ENCODE results near the gene AMPH. TPM values are rescaled to one million over a fixed set of nuclear protein-coding genes. Genes with fewer than 3 reads are reported as not detected.

Gene AMPH
- total RNA-seq, 1 donor from 2014 or later: 0.25 TPM

GRCh38 chr7:38448054-38448453, 183.1 kb downstream of the AMPH start:
- DNase-seq (ENCODE audit: low read depth): no peak
- Histone ChIP-seq H3K36me3 (ENCODE audit: control insufficient read depth, insufficient read depth, low read length) (no peaks in the 10 kb centered on the region), H3K4me3 (ENCODE audit: low read depth, low read length) (no peak overlapping the region), H3K27me3 (ENCODE audit: control insufficient read depth, insufficient read depth, low read length) (no peaks in the 10 kb centered on the region)
- TF ChIP-seq, protein P1, sequence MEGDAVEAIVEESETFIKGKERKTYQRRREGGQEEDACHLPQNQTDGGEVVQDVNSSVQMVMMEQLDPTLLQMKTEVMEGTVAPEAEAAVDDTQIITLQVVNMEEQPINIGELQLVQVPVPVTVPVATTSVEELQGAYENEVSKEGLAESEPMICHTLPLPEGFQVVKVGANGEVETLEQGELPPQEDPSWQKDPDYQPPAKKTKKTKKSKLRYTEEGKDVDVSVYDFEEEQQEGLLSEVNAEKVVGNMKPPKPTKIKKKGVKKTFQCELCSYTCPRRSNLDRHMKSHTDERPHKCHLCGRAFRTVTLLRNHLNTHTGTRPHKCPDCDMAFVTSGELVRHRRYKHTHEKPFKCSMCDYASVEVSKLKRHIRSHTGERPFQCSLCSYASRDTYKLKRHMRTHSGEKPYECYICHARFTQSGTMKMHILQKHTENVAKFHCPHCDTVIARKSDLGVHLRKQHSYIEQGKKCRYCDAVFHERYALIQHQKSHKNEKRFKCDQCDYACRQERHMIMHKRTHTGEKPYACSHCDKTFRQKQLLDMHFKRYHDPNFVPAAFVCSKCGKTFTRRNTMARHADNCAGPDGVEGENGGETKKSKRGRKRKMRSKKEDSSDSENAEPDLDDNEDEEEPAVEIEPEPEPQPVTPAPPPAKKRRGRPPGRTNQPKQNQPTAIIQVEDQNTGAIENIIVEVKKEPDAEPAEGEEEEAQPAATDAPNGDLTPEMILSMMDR (IDR thresholded peaks at IDR 0.05; ENCODE audit: insufficient read depth, low read length, poor library complexity, severe bottlenecking): no peak

DNA sequence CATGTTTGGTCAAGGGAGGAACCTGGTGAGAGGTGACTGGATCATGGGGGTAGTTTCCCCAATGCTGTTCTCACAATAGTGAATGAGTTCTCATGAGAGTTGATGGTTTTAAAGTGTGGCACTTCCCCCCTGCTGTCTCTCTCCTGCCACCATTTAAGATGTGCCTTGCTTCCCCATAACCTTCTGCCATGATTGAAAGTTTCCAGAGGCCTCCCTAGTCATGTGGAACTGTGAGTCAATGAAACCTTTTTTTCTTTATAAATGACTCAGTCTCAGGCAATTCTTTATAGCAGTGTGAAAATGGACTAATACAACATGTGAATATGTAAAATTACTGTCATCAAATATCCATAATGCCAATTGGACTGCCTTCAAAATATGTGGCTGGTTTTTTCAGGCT, 192.2 kb downstream of the AMPH start:
- Histone ChIP-seq H3K36me3 (ENCODE audit: control insufficient read depth, insufficient read depth, low read length) (no peaks in the 10 kb centered on the region), H3K27me3 (ENCODE audit: control insufficient read depth, insufficient read depth, low read length) (no peaks in the 10 kb centered on the region), H3K4me3 (ENCODE audit: low read depth, low read length) (no peak overlapping the region)
- TF ChIP-seq, protein P1 (IDR thresholded peaks at IDR 0.05; ENCODE audit: insufficient read depth, low read length, poor library complexity, severe bottlenecking): no peak
- no peak for DNase-seq (ENCODE audit: low read depth)

DNA sequence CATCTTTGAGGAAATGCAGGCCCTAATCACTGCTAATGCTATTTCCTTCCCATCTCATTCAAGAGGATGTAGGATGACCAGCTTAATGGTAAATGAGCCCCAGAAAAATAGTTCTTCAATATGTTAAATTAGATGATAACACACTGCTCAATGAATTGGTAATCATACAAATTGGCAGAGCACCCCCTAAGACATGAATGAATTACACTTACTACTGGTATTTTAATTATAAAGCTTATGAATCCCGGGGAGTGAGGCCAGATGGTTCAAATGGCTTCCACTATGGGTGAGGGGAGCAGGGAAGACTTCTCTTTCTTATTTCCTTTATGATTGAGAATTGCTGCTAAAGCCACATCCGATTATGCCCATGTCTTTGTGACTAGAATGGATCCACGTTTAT, 198.5 kb downstream of the AMPH start:
- Histone ChIP-seq H3K4me3 (ENCODE audit: low read depth, low read length) (no peak overlapping the region), H3K27me3 (ENCODE audit: control insufficient read depth, insufficient read depth, low read length) (no peaks in the 10 kb centered on the region), H3K36me3 (ENCODE audit: control insufficient read depth, insufficient read depth, low read length) (no peaks in the 10 kb centered on the region)
- TF ChIP-seq, protein P1 (IDR thresholded peaks at IDR 0.05; ENCODE audit: insufficient read depth, low read length, poor library complexity, severe bottlenecking): no peak
- no peak for DNase-seq (ENCODE audit: low read depth)

GRCh38 chr7:38432080-38432479, 199.1 kb downstream of the AMPH start:
- TF ChIP-seq, protein P1 (IDR thresholded peaks at IDR 0.05; ENCODE audit: insufficient read depth, low read length, poor library complexity, severe bottlenecking): no peak

DNA sequence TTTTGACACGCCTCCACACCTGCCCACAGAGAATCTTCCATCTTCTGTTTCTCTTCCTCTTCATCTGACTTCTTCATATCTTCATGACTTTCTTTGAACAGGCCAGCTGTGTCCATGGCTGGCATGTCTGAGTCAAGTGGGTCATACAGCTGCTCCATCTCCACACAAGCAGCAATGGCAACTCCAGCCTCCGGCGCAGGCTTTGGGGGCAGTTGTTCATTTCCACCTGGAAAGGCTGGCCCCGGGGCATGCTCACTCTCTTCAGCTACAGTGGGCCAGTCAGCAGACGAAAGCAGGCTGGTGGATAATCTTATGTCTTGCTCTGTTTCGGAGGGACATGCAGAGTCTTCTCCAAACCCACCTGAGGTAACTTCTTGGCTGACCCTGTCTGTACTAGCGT, 202.1 kb downstream of the AMPH start:
- Histone ChIP-seq H3K36me3 (ENCODE audit: control insufficient read depth, insufficient read depth, low read length) (no peaks in the 10 kb centered on the region), H3K27me3 (ENCODE audit: control insufficient read depth, insufficient read depth, low read length) (no peaks in the 10 kb centered on the region), H3K4me3 (ENCODE audit: low read depth, low read length) (no peak overlapping the region)
- TF ChIP-seq, protein P1 (IDR thresholded peaks at IDR 0.05; ENCODE audit: insufficient read depth, low read length, poor library complexity, severe bottlenecking): no peak
- no peak for DNase-seq (ENCODE audit: low read depth)

More at GRCh38 chr7:38432080-38432479, 199.1 kb downstream of the AMPH start:
- Histone ChIP-seq H3K27me3 (ENCODE audit: control insufficient read depth, insufficient read depth, low read length) (no peaks in the 10 kb centered on the region), H3K4me3 (ENCODE audit: low read depth, low read length) (no peak overlapping the region), H3K36me3 (ENCODE audit: control insufficient read depth, insufficient read depth, low read length) (no peaks in the 10 kb centered on the region)
- no peak for DNase-seq (ENCODE audit: low read depth)

DNA sequence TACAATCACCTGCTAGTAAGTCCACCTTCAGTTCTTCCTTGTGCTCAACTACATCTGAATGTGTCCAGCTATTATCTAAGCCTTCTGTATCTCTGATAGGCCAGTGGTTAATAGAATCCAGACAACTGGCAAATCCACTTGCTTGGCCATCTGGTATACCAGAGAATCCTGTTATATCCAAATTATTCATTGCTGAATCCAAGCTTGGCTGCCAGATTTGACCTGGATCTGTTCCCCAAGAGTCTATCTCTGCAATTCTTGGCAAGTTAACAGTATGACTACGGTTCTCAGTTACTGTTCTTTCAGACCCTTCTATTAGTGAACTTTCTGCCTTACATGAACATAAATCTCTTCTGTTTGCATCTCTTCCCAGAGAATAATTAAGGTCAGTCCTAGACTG, 203.1 kb downstream of the AMPH start:
- Histone ChIP-seq H3K27me3 (ENCODE audit: control insufficient read depth, insufficient read depth, low read length) (no peaks in the 10 kb centered on the region), H3K4me3 (ENCODE audit: low read depth, low read length) (no peak overlapping the region), H3K36me3 (ENCODE audit: control insufficient read depth, insufficient read depth, low read length) (no peaks in the 10 kb centered on the region)
- TF ChIP-seq, protein P1 (IDR thresholded peaks at IDR 0.05; ENCODE audit: insufficient read depth, low read length, poor library complexity, severe bottlenecking): no peak
- DNase-seq (ENCODE audit: low read depth): no peak

Measured in kidney epithelial cell (primary cell).